Measurements from ENCODE around the gene TNFSF9. TPM values are rescaled to one million over a fixed set of nuclear protein-coding genes. Genes with fewer than 3 reads are reported as not detected.

TNFSF9 gene
- total and polyA plus RNA-seq, 2 donors (not counting 1 experiment from before 2014, with no cell fraction given): 11.7 to 24.3 TPM

DNA sequence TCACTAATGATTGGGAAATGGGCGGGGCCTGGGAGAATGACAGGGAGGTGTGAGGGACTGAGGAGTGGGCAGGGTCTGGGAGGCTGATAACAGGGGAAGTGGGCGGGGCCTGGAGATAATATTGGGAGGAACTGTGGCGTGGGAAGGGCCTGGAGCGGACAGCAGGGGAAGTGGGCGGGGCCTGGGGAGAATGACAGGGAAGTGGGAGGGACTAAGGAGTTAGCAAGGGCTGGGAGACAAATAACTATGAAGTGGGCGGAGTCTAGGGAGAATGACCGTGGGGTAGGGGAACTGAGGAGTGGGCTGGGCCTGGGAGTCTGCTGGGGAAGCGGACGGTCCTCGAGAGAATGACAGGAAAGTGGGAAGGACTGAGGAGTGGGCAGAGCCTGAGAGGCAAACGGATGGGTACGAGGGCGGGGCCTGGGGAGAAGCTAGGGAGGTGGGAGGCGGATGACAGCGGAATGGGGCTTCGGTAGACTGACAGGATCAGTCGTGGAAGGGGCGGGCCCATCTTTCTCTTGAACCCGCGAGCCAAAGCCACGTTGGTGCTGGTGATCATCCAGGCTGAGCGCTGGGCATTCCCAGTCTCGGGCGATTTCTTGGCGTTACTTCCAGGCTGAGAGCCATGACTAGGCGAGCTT lies 14.7 kb upstream of the TNFSF9 start:
- H3K79me2 ChIP-seq (ENCODE audit: control insufficient read depth, insufficient read depth, low read length): no peaks in the 10 kb centered on the region
- ChIA-PET POLR2A (interaction anchor here (0.6 to 1.8 kb wide), 11 partner anchors 12 to 920 kb away, joined by 3 to 19 read pairs (median 5); partner anchors contain the start of gene VAV1), CTCF (interaction anchor here (0.7 to 4.1 kb wide), 52 partner anchors 9 to 390 kb away, joined by 3 to 52 read pairs (median 4); partner anchors contain the start of genes DENND1C, GPR108 and GTF2F1)
- TF ChIP-seq EZH2 (IDR thresholded peaks at IDR 0.05; ENCODE audit: borderline replicate concordance, insufficient read depth, low read depth, low read length, poor library complexity, severe bottlenecking): no peak
- TF ChIP-seq, protein P1, sequence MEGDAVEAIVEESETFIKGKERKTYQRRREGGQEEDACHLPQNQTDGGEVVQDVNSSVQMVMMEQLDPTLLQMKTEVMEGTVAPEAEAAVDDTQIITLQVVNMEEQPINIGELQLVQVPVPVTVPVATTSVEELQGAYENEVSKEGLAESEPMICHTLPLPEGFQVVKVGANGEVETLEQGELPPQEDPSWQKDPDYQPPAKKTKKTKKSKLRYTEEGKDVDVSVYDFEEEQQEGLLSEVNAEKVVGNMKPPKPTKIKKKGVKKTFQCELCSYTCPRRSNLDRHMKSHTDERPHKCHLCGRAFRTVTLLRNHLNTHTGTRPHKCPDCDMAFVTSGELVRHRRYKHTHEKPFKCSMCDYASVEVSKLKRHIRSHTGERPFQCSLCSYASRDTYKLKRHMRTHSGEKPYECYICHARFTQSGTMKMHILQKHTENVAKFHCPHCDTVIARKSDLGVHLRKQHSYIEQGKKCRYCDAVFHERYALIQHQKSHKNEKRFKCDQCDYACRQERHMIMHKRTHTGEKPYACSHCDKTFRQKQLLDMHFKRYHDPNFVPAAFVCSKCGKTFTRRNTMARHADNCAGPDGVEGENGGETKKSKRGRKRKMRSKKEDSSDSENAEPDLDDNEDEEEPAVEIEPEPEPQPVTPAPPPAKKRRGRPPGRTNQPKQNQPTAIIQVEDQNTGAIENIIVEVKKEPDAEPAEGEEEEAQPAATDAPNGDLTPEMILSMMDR (IDR thresholded peaks at IDR 0.05): no peak
- H3K9ac ChIP-seq (ENCODE audit: low read length): peak overlapping the region; percentile 69
- WGBS (ENCODE audit: insufficient coverage): 4% methylated on average over 24 of the region's 26 CpGs
- ATAC-seq (ENCODE audit: low read depth) (peak; percentile 48), DNase-seq (peak; percentile 79)
- H3K36me3 ChIP-seq (replicated peaks in 1 of 2; ENCODE audit: control extremely low read depth in 1 of 2, control insufficient read depth in 1 of 2, extremely low read depth in 1 of 2, insufficient read depth in 2 of 2, low read length in 1 of 2): no peaks in the 10 kb centered on the region
- H3K4me2 ChIP-seq (replicated peaks; ENCODE audit: low read depth, low read length, poor library complexity, severe bottlenecking): peak overlapping the region; percentile 93
- no peaks in the 10 kb centered on the region for H3K9me3 ChIP-seq (ENCODE audit: control extremely low read depth in 1 of 3, control insufficient read depth in 2 of 3, insufficient read depth in 1 of 3, low read length in 2 of 3)
- Mint-ChIP-seq H3K27me3 (no peaks in the 10 kb centered on the region), H3K9me3 (ENCODE audit: insufficient read depth) (no peaks in the 10 kb centered on the region), H3K27ac (peak overlapping the region; percentile 57), H3K4me3 (peak overlapping the region; percentile 92), H3K4me1 (peaks cover 36% of the 10 kb centered on the region)
- peak overlapping the region; percentile 87 for H2AFZ ChIP-seq (ENCODE audit: insufficient read depth, low read depth, low read length, poor library complexity, severe bottlenecking)
- H3K27ac ChIP-seq (ENCODE audit: low read length in 2 of 2): peak overlapping the region in 1 of 2 donors; percentile 16
- no peaks in the 10 kb centered on the region for H4K20me1 ChIP-seq (ENCODE audit: control insufficient read depth, insufficient read depth, low read length, poor library complexity, severe bottlenecking)
- H3K27me3 ChIP-seq (replicated peaks in 1 of 4; ENCODE audit: control extremely low read depth in 1 of 4, control insufficient read depth in 3 of 4, insufficient read depth in 4 of 4, low read length in 3 of 4): no peaks in the 10 kb centered on the region
- intact Hi-C loops (cut with micrococcal nuclease): loop anchor here (1.0 to 5.0 kb wide), 6 partner anchors 35 to 347 kb away; partner anchors contain the start of genes ALKBH7, DENND1C and VAV1
- peak overlapping the region; percentile 31 to 74 (median 68) for H3K4me3 ChIP-seq (ENCODE audit: control extremely low read depth in 1 of 5, extremely low read depth in 1 of 5, insufficient read depth in 1 of 5, low read depth in 2 of 5, low read length in 4 of 5)
- H3K4me1 ChIP-seq (ENCODE audit: control insufficient read depth in 2 of 2, insufficient read depth in 2 of 2, low read length in 2 of 2): peaks cover 21 to 41% of the 10 kb centered on the region in 2 donors
